Keratinocyte (primary cell): Measurements from ENCODE around the gene HLA-DPA1. TPM values are rescaled to one million over a fixed set of nuclear protein-coding genes. Genes with fewer than 3 reads are reported as not detected.

Source experiments
- DNase-seq: peaks from one replicate; pipeline ENCODE4 v3.0.0-alpha.2; 2011; ENCODE audit warnings: low read depth, missing footprints, low spot score
- FAIRE-seq: peaks from 2 replicates; lab custom pipeline; 2011; peaks lifted over from hg19 to GRCh38; lab: Jason Lieb, UNC
- H2AFZ ChIP-seq: 2 replicates; pipeline ENCODE4 v1.6.0; 2012; ENCODE audit warnings: low read length, control low read depth, inconsistent platforms; ENCODE audit not compliant: control insufficient read depth
- H3K27ac ChIP-seq: 2 replicates; pipeline ENCODE4 v1.5.1; 2011; ENCODE audit warnings: low read length; ENCODE audit not compliant: control insufficient read depth, insufficient read depth
- H3K27me3 ChIP-seq: 3 replicates; pipeline ENCODE4 v1.6.0; 2011; ENCODE audit warnings: low read length; ENCODE audit not compliant: control insufficient read depth, insufficient read depth; ENCODE audit errors: extremely low read depth
- H3K36me3 ChIP-seq, 2 experiments: 2 replicates in 1 of 2; 3 replicates in 1 of 2; pipeline ENCODE4 v1.5.1; 2011; ENCODE audit warnings: low read length in 2 of 2, mild to moderate bottlenecking in 1 of 2; ENCODE audit not compliant: control insufficient read depth in 2 of 2, insufficient read depth in 2 of 2; ENCODE audit errors: extremely low read depth in 1 of 2
- H3K4me1 ChIP-seq: 3 replicates; pipeline ENCODE4 v1.5.1; 2011; ENCODE audit warnings: low read length; ENCODE audit not compliant: control insufficient read depth, insufficient read depth; ENCODE audit errors: extremely low read depth
- H3K4me2 ChIP-seq: 3 replicates; pipeline ENCODE4 v1.6.0; 2011; ENCODE audit warnings: low read depth, low read length; ENCODE audit not compliant: control insufficient read depth, insufficient read depth; ENCODE audit errors: extremely low read depth
- H3K4me3 ChIP-seq, 3 experiments: fragments of 200-600 bp in 1 of 3; sonication (generic) in 1 of 3; 2 replicates in 2 of 3; 3 replicates in 1 of 3; pipeline ENCODE4 v1.5.1; 2011 to 2016; ENCODE audit warnings: low read length in 3 of 3, mild to moderate bottlenecking in 3 of 3, control low read depth in 2 of 3, inconsistent platforms in 1 of 3, low read depth in 1 of 3, mixed read lengths in 1 of 3, mixed run types in 1 of 3, moderate library complexity in 1 of 3; ENCODE audit not compliant: control insufficient read depth in 2 of 3, insufficient read depth in 2 of 3; ENCODE audit errors: extremely low read depth in 1 of 3
- H3K79me2 ChIP-seq: 2 replicates; pipeline ENCODE4 v1.6.0; 2012; ENCODE audit warnings: low read length; ENCODE audit not compliant: control insufficient read depth, insufficient read depth
- H3K9ac ChIP-seq: 3 replicates; pipeline ENCODE4 v1.6.0; 2011; ENCODE audit warnings: low read length; ENCODE audit not compliant: control insufficient read depth, insufficient read depth; ENCODE audit errors: extremely low read depth
- H3K9me1 ChIP-seq: 3 replicates; pipeline ENCODE4 v1.6.0; 2011; ENCODE audit warnings: low read length; ENCODE audit not compliant: control insufficient read depth, insufficient read depth; ENCODE audit errors: extremely low read depth
- H3K9me3 ChIP-seq: 2 replicates; pipeline ENCODE4 v1.5.1; 2012; ENCODE audit warnings: low read depth, low read length; ENCODE audit not compliant: control insufficient read depth
- H4K20me1 ChIP-seq: 3 replicates; pipeline ENCODE4 v1.6.0; 2011; ENCODE audit warnings: low read length; ENCODE audit not compliant: control insufficient read depth, insufficient read depth; ENCODE audit errors: extremely low read depth
- EZH2 ChIP-seq: IDR thresholded peaks from one replicate; pipeline ENCODE4 v1.6.1; 2012; ENCODE audit warnings: inconsistent platforms, mild to moderate bottlenecking, low read length, moderate library complexity
- dilution Hi-C: fragments of 300-500 bp; cut with MboI; formaldehyde crosslinking; loops from one replicate; pipeline ENCODE4 v1.7.0; 2020; ENCODE audit warnings: low sequenced_read_pairs; ENCODE audit not compliant: extremely low pct_ligation_motif_present
- polyA plus RNA-seq, 5 experiments: library from polyadenylated mRNA; depleted of rRNA in 3 of 5; stranded (reverse) in 3 of 5; stranded (forward) in 1 of 5; unstranded in 1 of 5; fragments of >200 nt; gene quantifications; 1 replicate in 1 of 5; 2 replicates in 3 of 5; 3 replicates in 1 of 5; pipeline versions ENCODE4 v1.2.1 to v1.2.3, GENCODE V29; 2011 to 2012; ENCODE audit warnings: missing spikeins in 2 of 5, low read depth in 1 of 5, low replicate concordance in 1 of 5
- TF ChIP-seq, protein P1 (sequence below), 3 experiments: IDR thresholded peaks in 1 of 3; conservative IDR thresholded peaks in 1 of 3; optimal IDR thresholded peaks in 1 of 3; 2 replicates in 2 of 3; 3 replicates in 1 of 3; pipeline versions ENCODE3 to v1.5.1; 2011; ENCODE audit warnings: low read length in 3 of 3, mild to moderate bottlenecking in 3 of 3, moderate library complexity in 2 of 3, control low read depth in 1 of 3, inconsistent platforms in 1 of 3; ENCODE audit not compliant: insufficient read depth in 2 of 3; ENCODE audit errors: extremely low read depth in 1 of 3

HLA-DPA1 gene
- polyA plus RNA-seq, 1 donor (not counting 4 experiments of a cell fraction or from before 2014, with no cell fraction given): 0.09 TPM

DNA sequence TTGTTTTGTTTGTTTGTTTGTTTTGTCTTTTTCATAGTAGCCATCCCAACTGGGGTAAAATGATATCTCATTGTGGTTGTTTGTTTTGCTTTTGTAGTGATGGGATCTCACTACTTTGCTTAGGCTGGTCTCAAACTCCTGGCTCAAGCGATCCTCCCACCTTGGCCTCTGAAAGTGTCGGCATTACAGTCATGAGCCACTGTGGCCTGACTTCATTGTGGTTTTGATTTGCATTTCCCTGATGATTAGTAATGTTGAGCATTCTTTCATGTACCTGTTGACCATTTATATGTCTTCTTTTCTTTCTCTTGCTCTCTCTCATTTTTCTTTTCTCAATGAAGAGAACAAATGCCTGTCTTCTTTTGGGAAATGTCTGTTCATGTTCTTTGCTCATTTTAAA is 33.3 kb downstream of the HLA-DPA1 start:
- Histone ChIP-seq H4K20me1 (no peaks in the 10 kb centered on the region), H3K4me1 (no peaks in the 10 kb centered on the region), H3K27ac (no peak overlapping the region), H3K79me2 (no peaks in the 10 kb centered on the region), H3K9me3 (no peaks in the 10 kb centered on the region), H2AFZ (no peak overlapping the region), H3K4me2 (no peak overlapping the region), H3K9me1 (no peaks in the 10 kb centered on the region), H3K9ac (no peak overlapping the region), H3K4me3 (no peak overlapping the region), H3K27me3 (peaks cover 7% of the 10 kb centered on the region), H3K36me3 (no peaks in the 10 kb centered on the region)
- DNase-seq: no peak
- no peak for FAIRE-seq
- TF ChIP-seq, protein P1, sequence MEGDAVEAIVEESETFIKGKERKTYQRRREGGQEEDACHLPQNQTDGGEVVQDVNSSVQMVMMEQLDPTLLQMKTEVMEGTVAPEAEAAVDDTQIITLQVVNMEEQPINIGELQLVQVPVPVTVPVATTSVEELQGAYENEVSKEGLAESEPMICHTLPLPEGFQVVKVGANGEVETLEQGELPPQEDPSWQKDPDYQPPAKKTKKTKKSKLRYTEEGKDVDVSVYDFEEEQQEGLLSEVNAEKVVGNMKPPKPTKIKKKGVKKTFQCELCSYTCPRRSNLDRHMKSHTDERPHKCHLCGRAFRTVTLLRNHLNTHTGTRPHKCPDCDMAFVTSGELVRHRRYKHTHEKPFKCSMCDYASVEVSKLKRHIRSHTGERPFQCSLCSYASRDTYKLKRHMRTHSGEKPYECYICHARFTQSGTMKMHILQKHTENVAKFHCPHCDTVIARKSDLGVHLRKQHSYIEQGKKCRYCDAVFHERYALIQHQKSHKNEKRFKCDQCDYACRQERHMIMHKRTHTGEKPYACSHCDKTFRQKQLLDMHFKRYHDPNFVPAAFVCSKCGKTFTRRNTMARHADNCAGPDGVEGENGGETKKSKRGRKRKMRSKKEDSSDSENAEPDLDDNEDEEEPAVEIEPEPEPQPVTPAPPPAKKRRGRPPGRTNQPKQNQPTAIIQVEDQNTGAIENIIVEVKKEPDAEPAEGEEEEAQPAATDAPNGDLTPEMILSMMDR (optimal IDR thresholded peaks at IDR 0.05 in 1 of 3, IDR thresholded peaks at IDR 0.05 in 1 of 3, conservative IDR thresholded peaks at IDR 0.05 in 1 of 3; ENCODE audit: extremely low read depth in 1 of 3, insufficient read depth in 2 of 3, low read length in 3 of 3): no peak
- no peak for TF ChIP-seq EZH2
- dilution Hi-C loops: no loop called here

DNA sequence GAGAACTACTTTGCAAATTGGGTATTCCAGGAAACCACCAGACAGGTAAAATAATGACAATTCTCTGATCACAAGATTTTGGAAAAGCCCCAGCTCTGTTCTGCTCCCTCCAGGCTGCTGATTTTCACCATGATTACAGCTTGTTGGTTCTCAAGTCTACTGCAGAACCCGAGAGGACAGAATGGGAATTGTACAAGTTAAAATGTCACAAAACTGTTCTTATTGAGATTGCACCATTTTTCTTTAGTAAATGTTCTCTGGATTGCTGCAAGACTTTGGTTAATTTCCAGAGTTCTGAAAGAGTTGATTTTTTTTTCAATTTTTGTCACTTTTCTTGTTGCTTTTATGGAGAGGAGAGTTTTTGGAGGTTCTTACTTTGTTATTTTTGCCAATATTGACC is 36.9 kb downstream of the HLA-DPA1 start:
- no peaks in the 10 kb centered on the region for H3K4me1 ChIP-seq
- H4K20me1 ChIP-seq: no peaks in the 10 kb centered on the region
- dilution Hi-C loops: no loop called here
- TF ChIP-seq EZH2: no peak
- TF ChIP-seq, protein P1 (optimal IDR thresholded peaks at IDR 0.05 in 1 of 3, IDR thresholded peaks at IDR 0.05 in 1 of 3, conservative IDR thresholded peaks at IDR 0.05 in 1 of 3; ENCODE audit: extremely low read depth in 1 of 3, insufficient read depth in 2 of 3, low read length in 3 of 3): no peak
- no peaks in the 10 kb centered on the region for H3K9me3 ChIP-seq
- H2AFZ ChIP-seq: no peak overlapping the region
- no peak overlapping the region for H3K9ac ChIP-seq
- peaks cover 14% of the 10 kb centered on the region for H3K27me3 ChIP-seq
- no peaks in the 10 kb centered on the region for H3K79me2 ChIP-seq
- no peak overlapping the region for H3K4me3 ChIP-seq
- no peaks in the 10 kb centered on the region for H3K36me3 ChIP-seq
- H3K4me2 ChIP-seq: no peak overlapping the region
- FAIRE-seq: no peak
- H3K27ac ChIP-seq: no peak overlapping the region
- DNase-seq: no peak
- H3K9me1 ChIP-seq: no peaks in the 10 kb centered on the region
